ENCODE measurements around the gene VPS26C.
"Not testable (repeated sequence)": the region's sequence is repeated elsewhere in the genome, so short reads cannot be mapped to it uniquely, and the experiment has no call there.

The VPS26C gene

DNA sequence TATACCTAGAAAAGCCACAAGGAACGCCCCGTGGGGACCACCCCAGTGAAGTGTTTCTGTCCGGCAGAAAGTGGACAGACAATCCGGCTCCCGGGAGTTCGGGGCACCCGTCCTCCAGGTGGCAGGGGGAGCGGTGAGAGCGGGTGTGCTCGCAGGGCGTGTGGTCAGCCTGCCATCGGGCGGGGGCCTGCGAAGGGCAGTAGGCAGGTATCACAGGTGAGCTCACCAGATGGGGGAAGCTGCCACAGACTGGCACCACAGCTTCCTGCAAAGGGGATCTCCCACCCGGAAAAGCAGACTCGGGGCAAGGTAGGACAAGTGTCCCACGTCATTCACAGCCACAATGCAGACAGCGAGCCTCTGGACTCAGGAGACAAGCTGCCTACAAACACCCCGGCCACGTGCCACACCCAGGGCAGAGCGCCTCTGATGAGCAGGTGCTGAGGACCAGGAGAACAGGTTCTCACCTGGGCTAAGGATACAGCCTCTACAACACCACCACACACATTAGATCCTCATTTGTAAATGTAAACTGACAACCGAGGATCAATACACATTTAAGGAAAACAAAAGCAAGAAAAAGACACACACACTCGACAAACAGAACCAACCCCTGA, 36.4 kb downstream of the VPS26C start:
- DNase-seq (ENCODE audit: low read depth in 3 of 3): no peak

DNA sequence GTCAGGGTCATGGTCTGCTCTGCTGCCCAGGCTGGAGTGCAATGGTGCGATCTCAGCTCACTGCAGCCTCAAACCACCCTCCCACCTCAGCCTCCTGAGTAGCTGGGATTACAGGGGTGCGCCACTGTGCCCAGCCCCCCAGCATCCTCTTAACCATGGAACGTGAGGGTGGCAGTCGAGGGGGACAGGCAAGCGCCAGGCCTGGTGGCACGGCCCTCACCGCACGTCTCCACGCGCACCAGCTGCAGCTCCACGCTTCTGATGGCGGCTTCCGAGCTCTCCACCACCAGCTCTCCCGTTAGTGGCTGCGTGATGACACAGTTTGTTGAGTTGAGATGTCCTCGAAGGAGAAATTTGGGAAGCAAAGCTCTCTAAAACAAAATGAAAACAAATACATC, 39.1 kb downstream of the VPS26C start:
- DNase-seq (ENCODE audit: low read depth in 3 of 3): no peak

DNA sequence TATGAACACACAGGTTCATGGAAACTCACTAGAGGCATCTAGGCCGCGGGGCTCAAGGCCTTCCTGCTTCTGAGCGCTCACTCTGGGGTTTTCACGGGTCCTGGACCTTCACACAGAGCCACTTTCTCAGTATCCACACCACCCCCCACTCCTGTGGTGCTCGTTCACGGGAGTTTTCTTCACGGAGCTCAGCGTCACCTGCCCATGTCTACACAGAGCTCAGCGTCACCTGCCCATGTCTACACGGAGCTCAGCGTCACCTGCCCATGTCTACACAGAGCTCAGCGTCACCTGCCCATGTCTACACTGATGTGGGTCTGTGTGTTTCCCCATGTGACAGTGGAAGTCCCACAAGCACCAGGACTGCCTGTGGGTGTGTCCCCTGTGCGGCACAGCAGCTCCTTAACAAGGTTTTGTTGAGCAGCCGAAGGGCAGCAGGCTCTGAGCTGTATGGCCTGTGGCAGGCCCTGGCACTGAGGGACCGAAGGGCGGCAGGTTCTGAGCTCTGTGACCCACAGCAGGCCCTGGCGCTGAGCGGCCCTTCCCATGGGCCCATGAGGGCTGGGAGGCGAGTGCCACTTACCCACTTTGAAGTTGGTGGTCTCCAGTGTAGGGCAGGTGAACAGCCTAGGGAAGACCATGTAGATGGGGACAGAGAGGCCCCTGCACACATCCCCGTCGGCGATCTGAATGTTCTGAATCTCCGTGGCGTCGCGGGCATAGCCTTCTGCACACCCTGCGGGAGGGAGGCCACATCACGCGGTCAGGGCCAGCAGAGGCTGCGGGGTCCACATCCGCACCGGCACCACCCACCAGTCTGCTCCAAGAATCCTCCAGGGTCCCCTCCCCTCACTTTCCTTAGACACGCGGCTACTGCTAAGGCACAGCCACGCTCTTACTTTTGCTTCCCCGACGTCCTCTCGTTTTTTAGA, 39.8 kb downstream of the VPS26C start:
- no peak for DNase-seq (ENCODE audit: low read depth in 3 of 3)

DNA sequence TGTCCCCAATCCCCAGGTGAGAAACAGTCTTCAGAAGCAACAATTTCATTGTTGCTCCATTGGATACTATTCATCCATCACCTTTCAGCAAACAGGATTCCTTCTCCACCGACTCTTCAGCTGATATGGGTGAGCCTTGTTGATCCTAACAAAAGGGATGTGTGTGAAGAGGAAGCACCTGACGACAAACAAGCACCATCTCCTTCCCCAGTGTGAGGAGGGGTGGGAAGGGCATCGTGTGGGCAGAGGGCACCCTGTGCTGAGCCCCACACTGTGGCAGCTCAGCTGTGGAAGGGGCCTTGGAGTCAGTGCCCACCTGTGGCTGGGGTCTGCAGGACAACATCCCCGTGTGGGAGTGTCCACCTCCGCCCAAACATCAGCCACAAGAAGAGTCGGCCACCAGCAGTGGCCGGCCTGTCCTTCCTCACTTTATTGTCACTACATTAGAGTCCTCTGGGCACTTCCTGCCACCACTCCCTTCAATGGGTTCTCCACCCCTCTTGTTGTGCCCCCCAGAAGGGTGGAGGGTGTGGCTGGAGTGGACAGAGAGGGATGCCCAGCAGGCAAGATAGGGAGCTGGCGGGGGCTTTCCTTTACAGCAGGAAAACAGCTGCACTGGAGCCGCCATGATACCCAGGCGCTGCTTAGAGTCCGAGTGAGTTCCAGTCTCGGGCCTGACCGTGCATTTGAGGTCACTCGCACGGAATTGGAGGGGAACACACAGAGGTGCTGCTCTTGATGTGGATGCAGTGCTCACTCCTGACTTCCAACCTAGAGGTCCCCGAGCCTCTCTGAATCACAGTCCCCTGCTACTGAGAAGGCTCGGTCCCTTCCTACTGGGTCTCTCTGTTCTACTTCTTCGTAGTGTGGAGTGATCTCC, 40.9 kb downstream of the VPS26C start:
- DNase-seq (ENCODE audit: low read depth in 3 of 3): no peak

DNA sequence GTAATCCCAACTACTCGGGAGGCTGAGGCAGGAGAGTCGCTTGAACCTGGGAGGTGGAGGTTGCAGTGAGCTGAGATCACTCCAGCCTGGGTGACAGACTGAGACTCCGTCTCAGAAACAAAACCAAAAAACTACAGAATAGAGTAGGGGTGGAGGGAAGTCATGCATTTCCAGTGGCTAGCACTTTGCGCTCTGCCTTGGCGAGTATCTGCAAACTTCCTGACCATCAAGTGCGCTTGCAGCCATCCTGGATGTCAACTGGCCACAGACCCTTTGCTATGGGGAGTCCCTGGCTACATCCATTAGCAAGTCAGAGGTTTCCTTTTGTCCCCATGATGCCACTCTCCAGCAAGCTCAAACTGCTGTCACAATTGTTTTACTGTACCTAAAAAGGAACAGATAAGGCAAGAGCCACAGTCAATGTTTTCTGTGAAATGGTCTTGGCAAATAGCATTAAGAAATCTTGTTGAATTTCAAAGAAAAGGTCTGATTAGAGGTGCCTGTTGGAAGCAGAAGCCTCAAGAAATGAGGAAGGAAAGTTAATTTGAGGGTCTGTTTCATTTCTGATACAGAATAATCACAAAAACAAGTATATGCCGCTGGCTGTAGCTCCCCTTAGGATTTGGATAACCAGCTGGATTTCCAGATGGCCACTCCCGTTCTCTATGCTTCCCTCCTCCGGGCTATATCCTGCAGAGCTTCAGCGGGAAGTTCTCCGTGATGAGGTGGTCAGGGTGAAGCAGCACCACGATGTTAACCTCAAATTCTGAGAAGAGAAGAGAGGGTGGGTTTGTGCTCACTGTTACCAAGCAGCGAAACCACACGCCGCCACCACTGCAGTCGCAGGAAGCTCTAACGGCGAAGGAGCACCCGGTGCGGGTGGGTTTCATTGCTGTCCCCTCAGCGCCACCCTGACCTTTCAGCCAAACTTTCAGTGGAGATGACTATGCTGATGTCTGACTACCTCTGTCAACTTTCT, 42.0 kb downstream of the VPS26C start:
- DNase-seq (ENCODE audit: low read depth in 3 of 3): no peak

DNA sequence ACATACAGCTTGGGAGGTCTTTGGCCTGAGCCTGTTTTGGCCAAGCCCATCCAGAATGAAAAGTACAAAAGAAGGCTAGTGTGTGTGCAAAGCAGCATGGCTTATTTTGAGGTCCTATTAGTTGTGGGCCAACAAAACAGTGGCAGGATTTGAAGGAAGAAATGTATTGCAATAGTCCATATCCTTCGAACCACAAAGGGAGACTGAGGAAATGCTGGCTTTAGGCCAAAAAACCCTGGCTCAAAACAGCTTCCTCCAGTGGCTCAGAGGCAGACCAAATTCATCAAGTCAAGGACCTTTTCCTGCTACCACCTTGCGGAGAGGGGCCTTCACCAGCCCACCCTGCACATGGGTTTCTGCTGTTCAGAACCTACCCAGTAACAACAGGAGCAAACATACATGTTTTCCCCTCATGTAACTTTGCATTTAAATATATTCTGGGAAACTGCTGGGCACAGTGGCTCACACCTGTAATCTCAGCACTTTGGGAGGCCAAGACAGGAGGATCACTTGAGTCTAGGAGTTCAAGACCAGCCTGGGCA, 43.3 kb downstream of the VPS26C start:
- DNase-seq (ENCODE audit: low read depth in 3 of 3): no peak

DNA sequence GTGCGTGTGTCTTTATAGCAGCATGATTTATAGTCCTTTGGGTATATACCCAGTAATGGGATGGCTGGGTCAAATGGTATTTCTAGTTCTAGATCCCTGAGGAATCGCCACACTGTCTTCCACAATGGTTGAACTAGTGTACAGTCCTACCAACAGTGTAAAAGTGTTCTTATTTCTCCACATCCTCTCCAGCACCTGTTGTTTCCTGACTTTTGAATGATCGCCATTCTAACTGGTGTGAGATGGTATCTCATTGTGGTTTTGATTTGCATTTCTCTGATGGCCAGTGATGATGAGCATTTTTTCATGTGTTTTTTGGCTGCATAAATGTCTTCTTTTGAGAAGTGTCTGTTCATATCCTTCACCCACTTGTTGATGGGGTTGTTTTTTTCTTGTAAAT, 44.9 kb downstream of the VPS26C start:
- not testable (repeated sequence) for DNase-seq (ENCODE audit: low read depth in 3 of 3)

DNA sequence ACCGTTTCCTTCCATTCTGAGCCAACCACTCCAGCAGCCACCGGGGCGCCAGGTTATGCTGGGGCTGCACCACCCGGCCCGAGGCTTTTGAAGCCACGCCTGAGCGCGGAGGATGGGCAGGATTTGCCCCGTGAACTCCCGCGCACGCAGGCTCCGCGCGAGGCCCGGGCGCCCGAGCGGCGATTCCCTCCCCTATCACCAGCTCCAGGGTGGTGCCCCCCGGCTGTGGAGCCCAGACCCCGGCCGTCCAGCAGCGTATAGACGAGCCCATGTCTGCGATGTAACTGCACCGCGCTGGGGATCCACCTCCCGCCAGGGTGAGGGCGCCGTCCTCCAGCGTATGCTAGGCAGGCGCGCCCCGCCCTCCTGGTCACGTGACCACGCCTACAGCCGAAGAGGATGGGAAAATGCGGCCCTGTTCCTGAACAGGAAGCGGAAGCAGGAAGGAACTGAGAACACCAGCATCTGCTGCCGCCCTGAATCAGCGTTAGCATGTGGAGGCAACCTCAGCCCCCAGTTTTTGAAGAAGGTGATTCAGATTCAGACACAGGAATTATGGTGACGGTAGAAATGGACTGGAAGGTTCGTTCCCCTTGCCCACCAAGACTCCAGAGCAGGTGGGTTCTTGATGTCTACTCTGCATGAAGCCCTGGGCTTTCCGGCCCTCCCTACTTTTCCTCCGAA, 46.0 kb downstream of the VPS26C start:
- DNase-seq (ENCODE audit: low read depth in 3 of 3): peak; percentile 94 to 96 (median 95)

DNA sequence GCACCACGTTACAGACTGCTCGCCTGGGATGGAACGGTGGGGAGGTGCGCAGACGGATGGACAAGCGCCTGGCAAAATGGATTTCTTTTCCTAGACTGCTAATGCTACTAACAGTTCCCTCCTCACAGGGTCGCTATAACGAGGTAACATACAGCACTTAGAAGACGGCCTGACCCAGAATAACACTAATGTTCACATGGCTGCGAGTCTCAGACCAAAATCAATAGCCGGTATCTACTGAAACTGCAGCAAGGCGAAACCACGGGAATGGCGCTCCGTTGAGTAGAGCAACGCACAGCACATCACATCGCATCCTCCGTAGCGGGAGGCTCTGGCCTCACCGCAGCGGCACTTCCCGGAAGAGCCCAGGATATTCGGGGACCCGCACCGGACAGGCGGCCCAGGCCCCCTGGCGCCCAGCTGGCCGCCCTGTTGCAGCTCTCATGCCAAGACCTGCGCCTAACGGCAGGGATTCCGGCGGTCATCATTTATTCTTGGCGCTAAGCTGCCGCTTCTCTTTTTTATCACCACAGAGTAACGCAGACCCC, 46.6 kb downstream of the VPS26C start:
- no peak for DNase-seq (ENCODE audit: low read depth in 3 of 3)

DNA sequence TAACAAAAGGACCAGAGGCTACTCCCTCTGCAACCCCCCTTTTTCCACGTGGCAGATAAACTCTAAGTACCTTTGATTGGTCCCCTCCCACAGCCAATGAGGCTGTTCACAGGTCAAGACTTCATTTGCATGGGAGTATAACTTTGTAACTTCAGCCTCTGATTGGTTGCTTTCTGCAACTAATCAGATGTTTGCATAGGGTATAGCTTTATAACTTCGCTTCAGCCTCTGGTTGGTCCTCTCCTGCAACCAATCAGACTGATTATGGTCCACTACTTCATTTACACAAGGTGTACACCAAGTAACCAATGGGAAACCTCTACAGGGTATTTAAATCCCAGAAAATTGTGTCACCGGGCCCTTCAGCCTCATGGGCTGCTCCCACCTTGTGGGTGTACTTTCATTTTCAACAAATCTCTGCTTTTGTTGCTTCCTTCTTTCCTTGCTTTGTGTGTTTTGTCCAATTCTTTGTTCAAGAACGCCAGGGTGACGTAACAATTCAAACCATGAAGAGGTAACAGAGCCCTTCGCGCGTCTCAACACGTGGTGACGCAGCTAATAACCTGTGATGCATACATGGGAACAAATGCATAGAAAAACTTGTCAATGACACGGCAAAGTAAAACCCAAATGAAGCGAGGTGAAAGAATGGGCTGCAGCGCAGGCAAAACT, 47.2 kb downstream of the VPS26C start:
- DNase-seq (ENCODE audit: low read depth in 3 of 3): peak in 1 of 3 experiments; percentile 12

DNA sequence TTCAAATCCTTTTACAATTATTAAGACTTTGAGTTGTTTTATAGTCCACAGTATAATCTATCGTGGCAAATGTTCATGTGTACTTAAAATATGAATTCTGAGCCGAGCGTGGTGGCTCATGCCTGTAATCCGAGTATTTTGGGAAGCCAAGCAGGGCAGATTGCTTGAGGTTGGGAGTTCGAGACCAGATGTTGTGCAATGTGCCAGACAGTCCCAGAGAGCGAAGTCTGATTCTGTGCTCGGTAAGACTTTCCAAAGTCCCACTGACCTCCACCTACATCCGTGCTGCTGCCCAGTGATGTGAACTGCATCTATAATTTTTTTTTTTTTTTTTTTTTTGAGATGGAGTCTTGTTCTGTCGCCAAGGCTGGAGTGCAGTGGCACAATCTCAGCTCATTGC, 52.2 kb downstream of the VPS26C start:
- no peak for DNase-seq (ENCODE audit: low read depth in 3 of 3)

DNA sequence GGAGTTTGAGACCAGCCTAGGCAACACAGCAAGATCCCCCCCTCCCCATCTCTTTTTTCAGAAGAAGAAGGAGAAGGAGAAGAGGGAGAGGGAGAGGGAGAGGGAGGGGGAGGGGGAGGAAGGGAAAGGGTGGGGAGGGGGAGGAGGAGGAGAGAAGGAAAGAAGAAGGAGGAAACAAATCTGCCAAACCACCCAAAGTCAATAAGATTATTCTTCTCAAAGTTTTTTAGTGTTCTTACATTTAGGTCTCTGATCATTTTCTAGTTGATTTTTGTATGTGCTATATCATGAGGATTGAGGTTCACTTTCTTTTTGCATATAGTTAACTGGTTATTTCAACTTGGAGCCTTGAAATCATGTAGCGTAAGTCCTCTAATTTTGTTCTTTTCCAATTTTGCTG, 56.3 kb downstream of the VPS26C start:
- no peak for DNase-seq (ENCODE audit: low read depth in 3 of 3)

DNA sequence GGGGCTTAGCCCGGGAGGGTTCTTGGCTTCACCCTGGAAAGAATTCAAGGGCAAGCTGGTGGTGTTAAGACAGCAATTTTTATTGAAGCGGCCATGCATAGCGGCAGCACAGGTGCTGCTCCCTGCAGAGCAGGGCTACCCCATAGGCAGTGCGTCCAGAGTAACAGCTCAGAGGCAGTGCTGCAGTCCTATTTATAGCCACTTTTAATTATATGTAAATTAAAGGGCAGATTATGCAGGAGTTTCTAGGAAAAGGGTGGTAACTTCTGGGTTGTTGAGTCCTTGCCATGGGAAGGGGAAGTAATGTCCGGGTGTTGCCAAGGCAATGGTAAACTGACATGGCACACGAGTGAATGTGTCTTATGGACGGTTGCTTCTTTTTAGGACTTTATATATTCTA, 57.0 kb downstream of the VPS26C start:
- DNase-seq (ENCODE audit: low read depth in 3 of 3): no peak

DNA sequence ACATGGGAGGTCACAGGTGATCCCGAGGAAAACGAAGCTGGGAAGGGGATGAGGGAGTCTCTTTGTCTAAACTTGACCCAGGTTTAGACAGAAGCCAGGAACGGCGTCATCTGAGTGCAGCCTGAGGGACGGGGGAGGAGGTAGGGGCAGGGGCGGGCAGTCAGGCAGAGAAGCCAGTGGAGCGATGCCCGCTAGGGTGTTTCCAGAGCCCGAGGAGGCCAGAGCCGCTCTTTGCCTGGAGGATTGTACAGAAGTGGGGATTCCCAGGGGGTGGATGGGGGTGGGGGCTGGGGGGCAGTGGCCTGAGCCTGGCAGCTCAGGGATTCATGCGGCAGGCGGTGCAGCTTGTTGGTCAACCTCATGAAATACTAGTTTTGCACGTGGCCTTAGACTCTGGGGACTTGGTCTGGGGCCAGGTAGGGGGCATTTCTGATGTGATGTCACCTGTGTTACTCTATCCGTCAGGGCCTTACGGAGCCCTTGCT, 58.4 kb downstream of the VPS26C start:
- no peak for DNase-seq (ENCODE audit: low read depth in 3 of 3)

DNA sequence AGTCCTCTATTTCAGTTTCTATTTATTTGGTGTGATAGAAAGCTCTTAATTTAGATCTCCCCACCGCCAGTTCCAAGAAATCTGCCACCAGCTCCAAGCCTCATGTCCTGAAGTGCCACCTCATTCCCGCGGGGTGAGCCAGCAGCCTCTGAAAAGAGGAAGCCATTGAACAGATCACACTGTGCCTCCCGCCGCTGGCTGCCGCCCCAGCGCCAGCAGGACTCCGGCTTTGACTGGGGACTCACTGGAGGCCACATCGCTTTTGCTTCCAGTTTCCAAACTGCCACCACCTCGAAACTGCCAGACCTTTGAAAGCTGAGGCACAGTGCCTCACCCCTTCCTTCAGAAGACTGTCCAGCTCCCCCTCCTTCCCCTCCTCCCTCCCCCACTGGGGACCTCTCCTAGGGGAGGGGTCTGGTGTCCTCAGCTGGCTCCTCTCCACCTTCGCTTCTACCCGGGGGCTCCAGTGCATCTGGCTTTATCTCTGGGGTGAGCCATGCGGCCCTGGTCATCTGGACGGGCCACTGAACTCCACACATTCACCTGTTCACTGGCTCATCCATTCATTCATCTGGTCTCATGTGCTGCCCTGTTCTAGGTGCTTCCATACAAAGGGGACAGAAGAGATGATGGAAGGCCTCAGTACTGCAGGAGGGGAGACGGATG, 58.9 kb downstream of the VPS26C start:
- no peak for DNase-seq (ENCODE audit: low read depth in 3 of 3)

DNA sequence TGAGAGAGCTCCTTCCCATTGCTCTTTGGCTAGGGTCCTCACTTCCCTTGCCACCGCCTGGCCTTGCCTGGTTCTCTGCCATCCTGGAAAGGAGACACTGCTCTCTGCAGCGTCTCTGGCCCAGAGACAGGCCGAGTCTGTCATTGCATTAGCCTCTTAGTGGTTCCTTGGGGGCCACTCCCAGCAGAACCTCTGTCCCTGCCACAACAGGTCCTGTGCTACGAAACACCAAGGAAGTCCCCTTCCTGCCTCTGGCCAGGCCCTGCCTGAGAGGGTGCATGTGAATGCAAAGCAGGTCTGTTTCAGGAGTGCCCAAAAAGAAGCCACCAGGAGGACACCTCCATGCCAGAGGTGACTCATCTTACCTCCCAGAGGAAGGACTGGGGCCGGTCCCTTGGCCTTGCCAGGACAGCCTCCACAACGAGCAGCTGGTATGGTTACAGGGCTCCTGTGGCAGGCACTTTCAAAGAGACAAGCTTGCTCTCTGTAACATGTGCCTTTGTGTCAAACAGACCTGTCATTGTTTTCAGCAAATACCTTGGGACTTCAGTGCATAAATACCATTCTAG, 59.6 kb downstream of the VPS26C start:
- no peak for DNase-seq (ENCODE audit: low read depth in 3 of 3)

DNA sequence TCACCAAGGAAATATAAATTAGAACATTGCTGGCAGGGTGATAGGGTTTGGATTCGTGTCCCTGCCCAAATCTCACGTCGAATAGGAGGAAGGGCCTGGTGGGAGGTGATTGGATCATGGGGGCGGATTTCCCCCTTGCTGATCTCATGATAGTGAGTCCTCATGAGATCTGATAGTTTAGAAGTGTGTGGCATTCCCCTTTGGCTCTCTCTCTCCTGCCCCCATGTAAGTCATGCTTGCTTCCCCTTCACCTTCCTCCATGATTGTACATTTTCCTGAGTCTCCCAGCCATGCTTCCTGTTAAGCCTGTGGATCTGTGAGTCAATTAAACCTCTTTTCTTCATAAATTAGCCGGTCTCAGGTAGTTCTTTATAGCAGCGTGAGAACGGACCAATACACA, 60.6 kb downstream of the VPS26C start:
- DNase-seq (ENCODE audit: low read depth in 3 of 3): no peak

DNA sequence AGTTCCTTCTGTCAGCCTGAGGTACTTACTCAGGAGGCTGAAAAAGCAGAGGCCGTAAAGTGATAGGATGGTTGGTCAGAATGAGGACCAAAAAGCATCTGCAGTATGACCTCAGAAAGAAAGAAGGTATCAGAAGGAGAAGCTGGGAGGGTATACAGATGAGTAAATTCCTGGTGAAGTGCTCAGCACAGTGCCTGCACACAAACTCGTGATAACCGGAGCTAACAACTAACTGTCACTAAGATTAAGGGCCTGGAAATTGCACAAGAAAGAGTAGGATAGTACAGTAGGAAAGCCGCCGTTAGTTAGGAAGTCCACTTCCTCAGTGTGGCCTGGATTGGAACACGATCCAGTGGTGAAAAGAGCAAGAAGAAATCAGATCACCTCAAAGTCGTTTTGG, 62.6 kb downstream of the VPS26C start:
- DNase-seq (ENCODE audit: low read depth in 3 of 3): no peak
